PC-9 (cell line): ENCODE measurements around the gene ECI1. TPM values are rescaled to one million over a fixed set of nuclear protein-coding genes. Genes with fewer than 3 reads are reported as not detected.

Experiments
- BruUV-seq: library from RNA; stranded (reverse); fragments of 400-500 nt; replicated peaks from 2 replicates; lab custom pipeline; 2021; lab: Mats Ljungman, UMichigan
- CTCF ChIA-PET: fragments of 300-600 bp; sonication (Branson Sonifier 250); formaldehyde crosslinking; loops from one replicate; lab custom pipeline; 2022; ENCODE audit warnings: antibody characterized with exemption; lab: Charles Lee
- POLR2A ChIA-PET: fragments of 300-600 bp; sonication (Branson Sonifier 250); formaldehyde crosslinking; loops from one replicate; lab custom pipeline; 2022; ENCODE audit warnings: antibody characterized with exemption; ENCODE audit not compliant: unreplicated experiment; lab: Charles Lee
- DNase-seq, 2 experiments: peaks; one replicate each; pipeline versions ENCODE4 v3.0.0 to v3.0.0-alpha.2; 2015 to 2022; ENCODE audit warnings: mixed read lengths in 1 of 2
- H2AFZ ChIP-seq: fragments of 200-600 bp; sonication (generic); 2 replicates; pipeline ENCODE4 v1.8.1; 2017; ENCODE audit warnings: antibody characterized with exemption
- H3F3A ChIP-seq: fragments of 200-600 bp; sonication (generic); 2 replicates; pipeline ENCODE4 v1.8.1; 2017; ENCODE audit warnings: antibody characterized with exemption, mild to moderate bottlenecking, low read depth; ENCODE audit not compliant: insufficient read depth
- H3K27ac ChIP-seq: fragments of 200-600 bp; sonication (generic); 2 replicates; pipeline ENCODE4 v1.6.1; 2016; ENCODE audit warnings: mixed run types
- H3K27me3 ChIP-seq: fragments of 200-600 bp; sonication (generic); 2 replicates; pipeline ENCODE4 v1.6.1; 2016; ENCODE audit warnings: low read depth, mixed run types; ENCODE audit not compliant: insufficient read depth
- H3K36me3 ChIP-seq: fragments of 200-600 bp; sonication (generic); 2 replicates; pipeline ENCODE4 v1.6.1; 2016; ENCODE audit warnings: low read depth, mixed run types
- H3K4me1 ChIP-seq: fragments of 200-600 bp; sonication (generic); replicated peaks from 2 replicates; pipeline ENCODE4 v1.6.1; 2016; ENCODE audit warnings: mixed run types; ENCODE audit not compliant: insufficient read depth
- H3K4me2 ChIP-seq: fragments of 200-600 bp; sonication (generic); 2 replicates; pipeline ENCODE4 v1.6.1; 2017; ENCODE audit warnings: mixed run types
- H3K4me3 ChIP-seq: fragments of 200-600 bp; sonication (generic); 2 replicates; pipeline ENCODE4 v1.6.1; 2016; ENCODE audit warnings: mixed run types
- H3K79me2 ChIP-seq: fragments of 200-600 bp; sonication (generic); 2 replicates; pipeline ENCODE4 v1.6.1; 2017; ENCODE audit warnings: low read depth, mixed run types
- H3K9me2 ChIP-seq: fragments of 200-600 bp; sonication (generic); 2 replicates; pipeline ENCODE4 v1.8.1; 2017; ENCODE audit warnings: mild to moderate bottlenecking; ENCODE audit not compliant: insufficient read depth
- H3K9me3 ChIP-seq: fragments of 200-600 bp; sonication (generic); 2 replicates; pipeline ENCODE4 v1.8.1; 2016; ENCODE audit warnings: low read depth; ENCODE audit not compliant: insufficient read depth
- H4K20me1 ChIP-seq: fragments of 200-600 bp; sonication (generic); 2 replicates; pipeline ENCODE4 v1.8.1; 2017; ENCODE audit not compliant: insufficient read depth
- CTCF ChIP-seq: fragments of 200-600 bp; sonication (generic); conservative IDR thresholded peaks from 2 replicates; pipeline ENCODE4 v1.6.1; 2017; ENCODE audit warnings: mixed run types, antibody characterized with exemption, mild to moderate bottlenecking, moderate library complexity
- EZH2 ChIP-seq: fragments of 200-600 bp; sonication (generic); IDR thresholded peaks from 2 replicates; pipeline ENCODE4 v1.8.0; 2017; ENCODE audit warnings: antibody characterized with exemption, low read depth
- intact Hi-C: fragments of 100-400 bp; cut with micrococcal nuclease; formaldehyde crosslinking; loops from one replicate; pipeline ENCODE4 v1.10.0; 2022; ENCODE audit not compliant: unreplicated experiment
- total RNA-seq: library from RNA; stranded (reverse); gene quantifications from 2 replicates; pipeline ENCODE4 v1.2.3, GENCODE V29; 2021

ECI1 gene
- total RNA-seq, 1 experiment from 2014 or later, result 131 TPM

GRCh38 chr16:2271848-2272461 lies 20.6 kb upstream of the ECI1 start:
- POLR2A ChIA-PET, result no interaction called here
- TF ChIP-seq EZH2, result no peak
- no peak for TF ChIP-seq CTCF

GRCh38 chr16:2270588-2271470 lies 19.4 kb upstream of the ECI1 start:
- H3K27ac ChIP-seq, result no peak overlapping the region
- H3K4me3 ChIP-seq, result no peak overlapping the region
- TF ChIP-seq EZH2 (no peak), CTCF (no peak)
- no peak overlapping the region for H2AFZ ChIP-seq
- no peaks in the 10 kb centered on the region for H3K9me3 ChIP-seq
- intact Hi-C loops, result no loop called here
- peaks cover 5% of the 10 kb centered on the region; the same call in 1 of the 2 replicates for H3F3A ChIP-seq
- BruUV-seq, result no TSS peak
- H4K20me1 ChIP-seq, result peaks cover 15% of the 10 kb centered on the region
- 0 out of 2 replicates have a peak, but pooled peaks cover 2% of the 10 kb centered on the region for H3K36me3 ChIP-seq
- ChIA-PET CTCF (no interaction called here), POLR2A (no interaction called here)
- no peak overlapping the region for H3K4me2 ChIP-seq
- no peak for DNase-seq
- peaks cover 28% of the 10 kb centered on the region for H3K79me2 ChIP-seq
- H3K27me3 ChIP-seq, result no peaks in the 10 kb centered on the region
- no peaks in the 10 kb centered on the region for H3K9me2 ChIP-seq
- H3K4me1 ChIP-seq, result peaks cover 9% of the 10 kb centered on the region

More at GRCh38 chr16:2271848-2272461, 20.6 kb upstream of the ECI1 start:
- no peak overlapping the region for H2AFZ ChIP-seq
- H3K79me2 ChIP-seq, result peaks cover 17% of the 10 kb centered on the region
- H3K27me3 ChIP-seq, result no peaks in the 10 kb centered on the region
- BruUV-seq, result no TSS peak
- H3K4me1 ChIP-seq, result no peaks in the 10 kb centered on the region
- H3K9me2 ChIP-seq, result no peaks in the 10 kb centered on the region
- H3K4me3 ChIP-seq, result no peak overlapping the region
- H4K20me1 ChIP-seq, result peaks cover 4% of the 10 kb centered on the region
- H3K4me2 ChIP-seq, result no peak overlapping the region
- DNase-seq, result no peak
- H3K27ac ChIP-seq, result no peak overlapping the region
- intact Hi-C loops, result no loop called here
- H3F3A ChIP-seq, result no peaks in the 10 kb centered on the region; the same call in 1 of the 2 replicates
- H3K36me3 ChIP-seq, result no peaks in the 10 kb centered on the region
- CTCF ChIA-PET, result no interaction called here
- no peaks in the 10 kb centered on the region for H3K9me3 ChIP-seq

- Histone ChIP-seq H4K20me1 (peaks cover 23% of the 10 kb centered on the region), H3K27ac (no peak overlapping the region), H3K36me3 (0 out of 2 replicates have a peak, but pooled peaks cover 3% of the 10 kb centered on the region), H3K79me2 (peaks cover 36% of the 10 kb centered on the region), H3K4me3 (no peak overlapping the region), H3K4me2 (no peak overlapping the region; the same call in 1 of the 2 replicates), H2AFZ (no peak overlapping the region), H3K9me3 (no peaks in the 10 kb centered on the region), H3K9me2 (no peaks in the 10 kb centered on the region), H3K4me1 (peaks cover 14% of the 10 kb centered on the region), H3F3A (peaks cover 12% of the 10 kb centered on the region; the same call in 1 of the 2 replicates), H3K27me3 (no peaks in the 10 kb centered on the region)
- no peak for DNase-seq
- BruUV-seq, result no TSS peak
- POLR2A ChIA-PET, result no interaction called here
- CTCF ChIA-PET, result no interaction called here
- TF ChIP-seq CTCF, result no peak
- no peak for TF ChIP-seq EZH2
- intact Hi-C loops, result no loop called here
Observed at GRCh38 chr16:2270070-2270462, 18.7 kb upstream of the ECI1 start.
